ENCODE measurements around the gene TMEM114.

Gene TMEM114

DNA sequence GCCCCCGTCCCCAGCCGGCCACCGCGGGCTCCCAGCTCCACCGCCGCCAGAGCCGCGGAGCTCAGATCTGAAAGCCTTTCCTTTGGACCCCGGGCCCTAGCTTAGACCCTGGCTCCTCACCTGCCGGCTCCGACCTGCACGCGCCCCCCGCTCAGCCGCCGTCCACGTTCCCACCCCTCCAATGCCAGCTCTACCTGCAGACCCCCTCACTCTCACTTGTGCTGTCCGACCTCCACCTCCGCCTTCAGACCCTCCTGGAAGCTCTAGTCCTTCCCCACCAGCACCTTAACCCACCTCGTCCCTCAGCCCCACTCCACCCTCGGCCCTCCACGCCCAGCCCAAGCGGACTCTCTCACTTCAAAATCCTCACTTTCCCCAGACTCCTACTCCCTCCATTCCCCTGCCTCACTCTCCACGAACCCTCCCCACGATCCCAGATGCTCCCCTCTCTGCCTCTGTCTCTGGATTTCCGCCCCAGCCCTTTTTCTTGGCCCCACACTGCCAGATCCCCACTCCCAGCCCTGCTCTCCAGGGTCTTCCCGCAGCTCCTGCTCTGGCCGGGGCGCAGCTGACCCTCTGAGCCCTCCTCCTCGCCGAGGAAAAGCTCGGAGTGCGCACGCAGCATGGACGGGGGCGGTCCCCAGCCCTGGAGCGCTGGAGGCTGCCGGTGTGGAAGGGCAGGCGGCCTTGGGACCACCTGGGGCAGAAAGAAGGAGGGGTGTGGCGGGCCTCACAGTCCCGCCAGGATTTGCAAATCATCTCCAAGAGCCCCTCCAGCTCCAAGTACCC, at the start of gene TMEM114:
Gene TMEM114, minus strand, starts transcription at position 612 of the 789 bp plus-strand sequence. CDS start 673 bp downstream, outside the sequence.
- TF ChIP-seq GATA2 (IDR thresholded peaks at IDR 0.05; ENCODE audit: low read depth, low read length) (no peak), GATA3 (IDR thresholded peaks at IDR 0.05; ENCODE audit: low read depth, low read length) (no peak)

DNA sequence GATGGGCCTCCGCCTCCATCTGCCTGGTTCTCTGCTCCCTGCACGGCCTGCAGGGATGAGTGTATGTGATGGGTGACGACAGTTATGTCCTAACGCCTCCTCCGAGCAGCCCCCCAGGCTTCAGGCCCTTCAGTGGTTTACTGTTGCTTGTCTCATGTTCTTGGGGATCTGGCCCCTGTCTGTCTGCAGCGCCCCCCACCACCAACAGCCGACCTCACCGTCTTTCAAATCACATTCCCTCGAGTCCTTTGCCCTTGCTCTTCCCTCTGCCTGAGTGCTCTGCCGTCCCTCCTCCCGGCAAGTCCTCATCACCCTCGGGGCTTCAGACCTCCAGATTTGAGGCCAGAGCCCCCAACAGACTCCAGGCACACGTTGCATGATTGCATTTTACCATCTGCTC, 49.4 kb upstream of the TMEM114 start:
- no peak for TF ChIP-seq GATA3 (IDR thresholded peaks at IDR 0.05; ENCODE audit: low read depth, low read length)
- TF ChIP-seq GATA2 (IDR thresholded peaks at IDR 0.05; ENCODE audit: low read depth, low read length), result no peak

DNA sequence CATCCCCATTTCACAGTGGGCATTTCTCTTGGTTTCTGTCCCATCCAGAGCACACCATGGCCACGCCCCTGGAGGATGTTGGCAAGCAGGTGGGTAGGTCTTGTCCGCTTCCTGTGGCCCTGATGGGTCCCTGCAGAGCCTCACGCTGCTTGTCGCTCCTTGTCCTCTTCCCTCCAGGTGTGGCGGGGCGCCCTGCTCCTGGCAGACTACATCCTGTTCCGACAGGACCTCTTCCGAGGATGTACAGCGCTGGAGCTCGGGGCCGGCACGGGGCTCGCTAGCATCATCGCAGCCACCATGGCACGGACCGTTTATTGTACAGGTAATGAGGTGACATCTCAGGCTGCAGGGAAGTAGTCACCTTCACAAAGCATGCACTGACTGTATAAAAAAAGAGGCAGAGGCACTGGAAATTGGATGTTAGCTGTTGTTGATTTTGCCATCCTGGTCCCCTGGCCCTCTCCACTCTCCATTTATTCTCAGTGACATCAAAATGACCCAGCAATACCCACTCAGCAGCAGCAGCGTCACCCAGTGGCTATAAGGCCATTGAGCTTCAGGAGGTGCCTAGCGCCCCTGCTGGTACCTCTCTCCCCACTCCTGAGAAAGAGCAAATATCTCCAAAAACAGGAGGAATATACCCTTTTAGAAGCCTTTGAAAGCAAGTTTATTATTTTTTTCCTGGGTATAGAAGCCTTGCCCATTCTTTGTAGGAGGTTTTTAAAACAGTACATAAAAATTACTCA, 44.9 kb upstream of the TMEM114 start:
- no peak for TF ChIP-seq GATA3 (IDR thresholded peaks at IDR 0.05; ENCODE audit: low read depth, low read length)
- TF ChIP-seq GATA2 (IDR thresholded peaks at IDR 0.05; ENCODE audit: low read depth, low read length), result no peak

DNA sequence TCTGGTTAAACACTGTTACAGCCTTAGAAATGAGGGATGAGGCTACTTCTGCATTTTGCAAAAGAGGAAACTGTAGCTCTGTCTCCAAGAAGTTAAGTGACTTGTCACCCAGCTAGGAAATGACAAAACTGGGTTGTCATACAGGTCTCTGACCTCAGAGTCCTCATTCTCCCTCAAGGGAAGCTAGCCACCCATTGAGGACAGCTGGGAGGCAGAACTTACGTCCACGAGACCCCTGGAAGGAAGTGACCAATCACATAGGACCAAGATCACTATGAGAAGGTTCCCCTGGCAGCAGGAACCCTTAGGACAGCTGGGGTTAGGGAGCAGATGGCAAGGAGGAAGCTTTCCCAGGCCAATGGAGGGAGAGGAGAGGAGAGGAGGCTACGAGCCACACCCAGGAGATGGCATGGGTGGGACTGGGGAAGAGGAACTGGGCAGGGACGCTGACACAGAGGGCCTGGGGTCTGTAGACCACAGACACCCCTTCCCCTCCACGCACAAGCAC, 42.4 kb upstream of the TMEM114 start:
- TF ChIP-seq GATA3 (IDR thresholded peaks at IDR 0.05; ENCODE audit: low read depth, low read length) (no peak), GATA2 (IDR thresholded peaks at IDR 0.05; ENCODE audit: low read depth, low read length) (no peak)

DNA sequence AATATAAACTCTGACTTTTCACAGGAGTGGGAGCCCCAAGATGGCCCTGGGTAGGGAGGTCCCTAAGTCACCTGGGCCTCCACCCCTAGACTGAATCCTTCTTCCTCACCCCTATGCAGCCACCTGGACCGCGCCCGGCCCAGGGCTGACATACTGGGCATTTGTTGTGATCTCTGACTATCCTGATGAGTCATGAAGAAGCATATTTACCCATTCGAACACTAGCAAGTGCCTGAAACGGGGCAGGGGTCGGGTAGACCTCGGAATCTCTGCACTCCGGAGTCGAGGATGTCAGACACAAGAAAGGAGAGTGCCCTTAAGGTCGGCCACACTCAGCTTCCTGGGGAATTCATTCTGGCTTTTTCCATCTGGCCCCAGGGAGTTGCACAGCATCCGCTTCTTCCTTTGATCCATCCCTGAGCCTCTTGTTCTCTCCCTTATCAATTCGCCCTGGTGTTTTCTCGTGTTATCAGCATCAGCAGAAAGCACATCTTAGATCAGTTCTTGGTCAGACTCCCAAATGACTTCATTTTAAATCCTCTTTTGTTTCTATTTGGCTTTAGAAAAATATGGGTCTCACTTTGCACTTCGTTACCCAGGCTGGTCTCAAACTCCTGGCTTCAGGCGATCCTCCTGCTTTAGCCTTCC, 41.6 kb upstream of the TMEM114 start:
- TF ChIP-seq GATA3 (IDR thresholded peaks at IDR 0.05; ENCODE audit: low read depth, low read length) (no peak), GATA2 (IDR thresholded peaks at IDR 0.05; ENCODE audit: low read depth, low read length) (no peak)

DNA sequence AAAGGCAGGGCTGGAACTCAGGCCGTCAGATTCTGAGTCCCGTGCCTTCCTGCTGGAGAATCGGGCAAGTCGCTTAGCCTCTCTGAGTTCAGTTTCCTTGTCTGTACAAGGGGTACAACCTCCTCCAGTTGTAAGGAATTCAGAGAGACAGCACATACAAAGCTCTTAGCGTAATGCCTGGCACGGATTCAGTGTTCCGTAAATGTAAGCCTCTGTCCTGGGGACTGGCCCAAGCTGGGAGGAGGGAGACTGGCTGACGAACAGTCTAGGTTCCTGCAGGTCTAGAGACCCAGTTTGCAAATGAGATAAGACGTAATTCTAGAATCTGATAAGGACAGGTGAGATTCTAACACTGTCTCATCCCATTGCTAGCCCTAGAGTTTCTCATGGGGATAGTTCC, 41.1 kb upstream of the TMEM114 start:
- no peak for TF ChIP-seq GATA2 (IDR thresholded peaks at IDR 0.05; ENCODE audit: low read depth, low read length)
- TF ChIP-seq GATA3 (IDR thresholded peaks at IDR 0.05; ENCODE audit: low read depth, low read length), result no peak

DNA sequence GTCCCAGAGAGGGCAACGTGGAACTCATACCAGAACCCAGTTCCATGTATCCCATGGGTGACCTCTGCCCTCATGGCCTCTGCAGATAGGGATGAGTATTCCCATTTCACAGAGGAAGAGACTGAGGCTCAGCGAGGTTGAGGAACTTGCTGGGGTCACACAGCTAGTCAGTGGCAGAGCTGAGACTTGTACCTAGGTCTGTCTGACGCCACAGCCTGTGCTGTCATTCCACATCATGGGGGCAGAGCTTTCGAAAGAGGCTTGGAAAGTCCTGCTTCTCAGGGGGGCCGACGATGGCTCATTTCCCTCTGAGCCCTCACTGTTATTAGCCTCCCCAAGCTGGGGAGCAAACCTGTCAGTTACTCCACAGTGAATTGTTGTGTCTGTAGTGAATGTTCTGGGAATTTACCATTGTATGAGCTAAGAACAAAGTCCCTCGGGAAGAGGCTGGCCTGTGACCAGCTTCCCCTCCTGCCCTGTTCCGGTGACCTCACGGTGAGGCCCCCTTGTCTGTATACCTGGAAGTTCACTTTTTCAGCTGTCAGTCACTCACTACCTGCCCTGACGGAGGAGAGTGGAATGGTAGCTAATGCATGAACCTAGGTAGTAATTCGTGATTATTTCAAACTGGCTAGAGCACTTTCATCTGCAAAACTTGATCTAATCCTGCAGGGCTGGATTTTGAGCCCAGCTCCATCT, 40.1 kb upstream of the TMEM114 start:
- TF ChIP-seq GATA2 (IDR thresholded peaks at IDR 0.05; ENCODE audit: low read depth, low read length) (no peak), GATA3 (IDR thresholded peaks at IDR 0.05; ENCODE audit: low read depth, low read length) (no peak)

DNA sequence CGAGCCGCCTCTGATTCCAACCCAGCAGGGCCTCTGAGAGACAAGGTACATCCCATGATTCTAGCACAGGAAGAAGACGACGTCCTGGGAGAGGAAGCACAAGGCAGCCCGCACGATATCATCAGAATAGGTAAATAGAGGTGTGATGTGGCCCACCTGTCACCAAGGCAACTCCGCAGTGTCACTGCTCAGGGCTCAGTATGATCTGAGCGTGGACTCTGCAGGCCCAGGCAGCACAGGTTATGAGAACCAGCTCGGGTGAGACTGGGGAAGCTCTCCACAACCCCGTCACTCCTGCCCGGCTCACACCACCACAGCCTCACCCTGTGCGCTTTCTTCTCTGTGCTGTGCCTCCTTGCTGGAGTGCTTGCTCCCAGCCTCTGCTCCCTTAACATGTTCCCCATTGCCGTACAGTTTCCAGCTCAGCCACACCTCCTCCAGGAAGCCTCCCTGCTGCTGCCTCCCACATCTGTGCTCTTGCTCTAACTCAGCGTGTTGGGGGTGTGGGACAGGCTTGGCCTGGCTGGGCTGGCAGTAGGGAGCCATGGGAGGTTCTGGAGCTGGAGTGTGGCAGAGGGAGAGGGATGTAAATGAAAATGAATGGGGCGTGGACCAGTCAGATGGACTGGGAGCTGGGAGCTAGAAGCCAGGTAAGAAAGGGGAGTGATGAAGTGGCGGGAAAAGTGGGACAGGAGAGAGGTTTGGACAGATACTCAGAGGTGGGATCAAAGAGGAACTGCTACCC, 38.8 kb upstream of the TMEM114 start:
- TF ChIP-seq GATA3 (IDR thresholded peaks at IDR 0.05; ENCODE audit: low read depth, low read length) (no peak), GATA2 (IDR thresholded peaks at IDR 0.05; ENCODE audit: low read depth, low read length) (no peak)

DNA sequence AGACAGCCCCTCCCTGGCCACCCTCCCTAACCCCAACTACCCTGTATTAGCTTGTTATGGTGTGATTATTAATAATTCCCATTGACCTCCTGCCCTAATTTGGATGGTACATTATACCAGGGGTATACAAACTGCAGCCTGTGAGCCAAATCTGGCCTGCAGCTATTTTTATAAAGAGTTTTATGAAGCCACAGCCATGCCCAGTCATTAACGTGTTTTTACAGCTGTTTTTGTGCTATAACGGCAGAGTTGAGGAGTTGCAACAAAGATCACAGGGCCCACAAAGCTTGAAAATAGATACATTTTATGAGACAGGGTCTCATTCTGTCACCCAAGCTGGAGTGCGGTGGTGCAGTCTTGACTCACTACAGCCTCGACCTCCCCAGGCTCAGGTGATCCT, 37.1 kb upstream of the TMEM114 start:
- no peak for TF ChIP-seq GATA2 (IDR thresholded peaks at IDR 0.05; ENCODE audit: low read depth, low read length)
- no peak for TF ChIP-seq GATA3 (IDR thresholded peaks at IDR 0.05; ENCODE audit: low read depth, low read length)

DNA sequence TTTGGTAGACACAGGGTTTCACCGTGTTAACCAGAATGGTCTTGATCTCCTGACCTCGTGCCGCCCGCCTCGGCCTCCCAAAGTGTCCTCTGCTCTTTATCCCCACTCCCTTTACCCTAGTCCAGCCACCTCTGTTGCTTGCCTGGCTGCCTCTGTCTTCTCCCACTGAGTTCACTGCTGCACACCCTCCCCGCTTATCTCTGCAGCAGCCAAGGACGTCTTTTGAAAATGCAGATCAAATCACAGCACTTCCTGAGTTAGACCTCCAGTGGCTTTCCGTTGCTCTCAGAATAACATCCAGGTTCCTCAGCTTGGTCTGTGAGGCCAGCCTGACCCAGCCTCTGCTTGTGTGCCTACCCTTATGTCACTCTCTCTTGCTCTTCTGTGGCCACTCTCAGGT, 36.6 kb upstream of the TMEM114 start:
- TF ChIP-seq GATA3 (IDR thresholded peaks at IDR 0.05; ENCODE audit: low read depth, low read length) (no peak), GATA2 (IDR thresholded peaks at IDR 0.05; ENCODE audit: low read depth, low read length) (no peak)

DNA sequence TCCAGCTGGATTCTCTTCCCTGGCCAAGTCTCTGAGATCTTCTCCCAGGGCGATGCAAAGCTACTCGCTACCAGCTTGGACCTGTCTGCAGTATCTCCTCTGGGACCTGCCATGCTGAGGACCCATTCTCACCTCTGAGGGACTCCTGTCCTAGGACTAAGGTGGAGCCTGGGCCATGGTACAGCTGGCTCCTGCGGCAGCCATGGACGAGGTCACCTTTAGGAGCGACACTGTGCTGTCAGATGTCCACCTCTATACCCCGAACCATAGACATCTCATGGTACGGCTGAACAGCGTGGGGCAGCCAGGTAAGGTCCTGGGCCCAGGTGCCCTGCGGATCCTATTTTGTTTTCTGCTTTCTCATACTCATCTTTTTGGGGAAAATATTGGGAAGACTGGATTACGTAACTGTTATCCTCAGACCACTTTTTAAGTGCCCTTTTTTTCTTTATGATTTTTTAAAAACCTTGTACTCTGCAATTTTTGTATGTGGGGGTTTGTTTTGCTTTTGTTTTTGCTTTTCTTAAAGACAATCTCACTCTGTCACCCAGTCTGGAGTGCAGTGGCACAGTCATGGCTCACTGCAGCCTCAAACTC, 35.3 kb upstream of the TMEM114 start:
- TF ChIP-seq GATA2 (IDR thresholded peaks at IDR 0.05; ENCODE audit: low read depth, low read length), result no peak
- TF ChIP-seq GATA3 (IDR thresholded peaks at IDR 0.05; ENCODE audit: low read depth, low read length), result no peak

DNA sequence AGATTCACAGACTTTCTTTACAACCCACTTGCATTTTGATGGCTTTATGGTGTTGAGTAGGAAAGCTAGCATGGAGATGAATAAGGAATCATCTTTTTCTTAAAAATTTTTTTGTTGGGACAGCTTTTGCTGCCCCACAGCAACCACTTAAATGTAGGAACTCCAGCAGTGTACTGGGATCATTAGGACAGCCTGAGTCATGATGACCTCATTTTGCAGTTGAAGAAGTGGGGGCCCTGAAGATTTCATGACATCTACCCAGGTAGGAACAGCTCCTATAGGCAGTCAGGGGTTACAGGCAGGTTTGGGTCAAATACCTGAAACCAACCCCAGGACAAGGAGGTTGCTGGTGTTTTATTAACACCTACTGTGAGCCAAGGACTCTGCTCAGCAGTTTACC, 33.3 kb upstream of the TMEM114 start:
- TF ChIP-seq GATA3 (IDR thresholded peaks at IDR 0.05; ENCODE audit: low read depth, low read length) (no peak), GATA2 (IDR thresholded peaks at IDR 0.05; ENCODE audit: low read depth, low read length) (no peak)

DNA sequence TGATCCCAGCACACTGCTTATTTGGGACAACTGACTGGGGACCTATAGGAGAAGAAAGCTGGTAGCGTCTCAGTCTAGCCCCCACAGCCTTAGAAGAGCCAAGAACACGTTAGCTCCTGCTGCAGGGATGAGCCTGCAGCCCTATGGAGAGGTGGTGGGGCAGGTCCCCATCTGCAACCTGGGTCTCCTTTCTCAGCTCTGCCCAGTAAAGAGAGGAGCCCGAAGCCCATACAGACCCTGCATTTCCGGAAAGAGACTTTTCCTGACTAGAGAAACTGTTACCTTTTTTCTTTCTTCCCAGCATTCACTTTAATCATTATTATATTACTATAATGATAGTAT, 32.0 kb upstream of the TMEM114 start:
- TF ChIP-seq GATA2 (IDR thresholded peaks at IDR 0.05; ENCODE audit: low read depth, low read length) (no peak), GATA3 (IDR thresholded peaks at IDR 0.05; ENCODE audit: low read depth, low read length) (no peak)

Data from SH-SY5Y (cell line).